HepG2 (cell line): ENCODE data around the gene CD19. TPM values are rescaled to one million over a fixed set of nuclear protein-coding genes. Genes with fewer than 3 reads are reported as not detected.

Source experiments
- ATF1 ChIP-seq: IDR thresholded peaks from 2 replicates; pipeline ENCODE4 v1.6.1; 2016; ENCODE audit warnings: mild to moderate bottlenecking, control low read depth
- FOXK1 ChIP-seq: sonication (generic); formaldehyde crosslinking; IDR thresholded peaks from 2 replicates; pipeline ENCODE4 v1.4.0; 2020; ENCODE audit warnings: low read depth, missing genetic modification reagents, borderline replicate concordance
- HHEX ChIP-seq: IDR thresholded peaks from 2 replicates; pipeline ENCODE4 v1.6.1; 2016; ENCODE audit warnings: control low read depth
- HIVEP1 ChIP-seq: sonication (generic); formaldehyde crosslinking; IDR thresholded peaks from 2 replicates; pipeline ENCODE4 v1.4.0; 2020; ENCODE audit warnings: mild to moderate bottlenecking, missing genetic modification reagents
- JDP2 ChIP-seq: sonication (generic); formaldehyde crosslinking; IDR thresholded peaks from 2 replicates; pipeline ENCODE4 v1.8.1; 2022; ENCODE audit warnings: missing genetic modification reagents, borderline replicate concordance
- MAFF ChIP-seq: IDR thresholded peaks from 2 replicates; pipeline ENCODE4 v1.6.1; 2011; ENCODE audit warnings: low read depth, low read length, improper control_type of control experiment
- PHB2 ChIP-seq: fragments of 450-650 bp; IDR thresholded peaks from 2 replicates; pipeline ENCODE4 v1.6.1; 2018; ENCODE audit not compliant: partially characterized antibody
- SMARCC2 ChIP-seq: fragments of 450-650 bp; IDR thresholded peaks from 2 replicates; pipeline ENCODE4 v1.6.1; 2017; ENCODE audit warnings: antibody characterized with exemption, mild to moderate bottlenecking
- TOPORS ChIP-seq: sonication (generic); formaldehyde crosslinking; IDR thresholded peaks from 2 replicates; pipeline ENCODE4 v1.8.0; 2023; ENCODE audit warnings: mild to moderate bottlenecking, missing genetic modification reagents
- ZBTB7B ChIP-seq: sonication (generic); formaldehyde crosslinking; IDR thresholded peaks from 2 replicates; pipeline ENCODE4 v1.4.0; 2020; ENCODE audit warnings: missing genetic modification reagents
- ZNF101 ChIP-seq: sonication (generic); formaldehyde crosslinking; IDR thresholded peaks from 2 replicates; pipeline ENCODE4 v1.4.0; 2020; ENCODE audit warnings: mild to moderate bottlenecking, low read depth, missing genetic modification reagents, borderline replicate concordance
- ZNF251 ChIP-seq: sonication (generic); formaldehyde crosslinking; IDR thresholded peaks from 2 replicates; pipeline ENCODE4 v1.9.0; 2021; ENCODE audit warnings: mild to moderate bottlenecking, missing genetic modification reagents
- ZNF274 ChIP-seq: sonication (generic); formaldehyde crosslinking; IDR thresholded peaks from 2 replicates; pipeline ENCODE4 v1.5.1; 2020; ENCODE audit warnings: mild to moderate bottlenecking, missing genetic modification reagents
- ZNF331 ChIP-seq: sonication (generic); formaldehyde crosslinking; IDR thresholded peaks from 2 replicates; pipeline ENCODE4 v1.4.0; 2020; ENCODE audit warnings: missing genetic modification reagents
- ZNF33A ChIP-seq: sonication (generic); formaldehyde crosslinking; IDR thresholded peaks from 2 replicates; pipeline ENCODE4 v1.5.1; 2020; ENCODE audit warnings: missing genetic modification reagents, mild to moderate bottlenecking, moderate library complexity, borderline replicate concordance
- ZNF558 ChIP-seq: sonication (generic); formaldehyde crosslinking; IDR thresholded peaks from 2 replicates; pipeline ENCODE4 v1.9.0; 2022; ENCODE audit warnings: mild to moderate bottlenecking, missing genetic modification reagents, borderline replicate concordance
- ZNF616 ChIP-seq: sonication (generic); formaldehyde crosslinking; IDR thresholded peaks from 2 replicates; pipeline ENCODE4 v1.5.0; 2020; ENCODE audit warnings: low read depth, mild to moderate bottlenecking, missing genetic modification reagents
- ZNF629 ChIP-seq: sonication (generic); formaldehyde crosslinking; conservative IDR thresholded peaks from 2 replicates; pipeline ENCODE4 v1.5.0; 2020; ENCODE audit warnings: missing genetic modification reagents
- ZNF746 ChIP-seq: sonication (generic); formaldehyde crosslinking; IDR thresholded peaks from 2 replicates; pipeline ENCODE4 v1.8.0; 2022; ENCODE audit warnings: mild to moderate bottlenecking, missing genetic modification reagents
- ZNF773 ChIP-seq: sonication (generic); formaldehyde crosslinking; IDR thresholded peaks from 2 replicates; pipeline ENCODE4 v1.4.0; 2020; ENCODE audit warnings: missing genetic modification reagents, borderline replicate concordance
- ZSCAN22 ChIP-seq: sonication (generic); formaldehyde crosslinking; IDR thresholded peaks from 2 replicates; pipeline ENCODE4 v1.4.0; 2020; ENCODE audit warnings: mild to moderate bottlenecking, missing genetic modification reagents
- ZSCAN30 ChIP-seq: sonication (generic); formaldehyde crosslinking; IDR thresholded peaks from 2 replicates; pipeline ENCODE4 v1.5.0; 2020; ENCODE audit warnings: mild to moderate bottlenecking, missing genetic modification reagents
- polyA plus RNA-seq, 8 experiments: library from polyadenylated mRNA; depleted of rRNA in 3 of 8; stranded (reverse) in 7 of 8; unstranded in 1 of 8; fragments of >200 nt; fragmentation: Illumina TruSeq in 4 of 8; extraction: Trizol in 4 of 8; gene quantifications; 2 replicates each; pipeline versions ENCODE4 v1.2.1 to v1.2.3, GENCODE V29; 2011 to 2016; ENCODE audit warnings: low read depth in 4 of 8, missing spikeins in 1 of 8, mixed read lengths in 1 of 8; ENCODE audit not compliant: insufficient read depth in 1 of 8
- total RNA-seq, 5 experiments: library from RNA; depleted of rRNA; stranded (reverse); fragments of >200 nt; fragmentation: Illumina TruSeq; extraction: Trizol; gene quantifications; 2 replicates each; pipeline ENCODE4 v1.2.3, GENCODE V29; 2016; ENCODE audit warnings: low read depth in 1 of 5
- TF ChIP-seq, protein P1 (sequence below): sonication (generic); formaldehyde crosslinking; IDR thresholded peaks from 2 replicates; pipeline ENCODE4 v1.4.0; 2020; ENCODE audit warnings: mild to moderate bottlenecking, missing genetic modification reagents
- TF ChIP-seq, protein P2 (sequence below): sonication (generic); formaldehyde crosslinking; IDR thresholded peaks from 2 replicates; pipeline ENCODE4 v1.4.0; 2020; ENCODE audit warnings: missing genetic modification reagents, borderline replicate concordance
- TF ChIP-seq, protein P3 (sequence below): sonication (generic); formaldehyde crosslinking; IDR thresholded peaks from 2 replicates; pipeline ENCODE4 v1.5.1; 2020; ENCODE audit warnings: mild to moderate bottlenecking, missing genetic modification reagents, moderate library complexity
- TF ChIP-seq, protein P4 (sequence below): sonication (generic); formaldehyde crosslinking; IDR thresholded peaks from 2 replicates; pipeline ENCODE4 v1.5.0; 2020; ENCODE audit warnings: mild to moderate bottlenecking, missing genetic modification reagents

Gene CD19
- total and polyA plus RNA-seq, 2 of the 13 experiments (the other 11 are each of a cell fraction or from before 2014, with no cell fraction given), result 0.55 to 1.1 TPM

DNA sequence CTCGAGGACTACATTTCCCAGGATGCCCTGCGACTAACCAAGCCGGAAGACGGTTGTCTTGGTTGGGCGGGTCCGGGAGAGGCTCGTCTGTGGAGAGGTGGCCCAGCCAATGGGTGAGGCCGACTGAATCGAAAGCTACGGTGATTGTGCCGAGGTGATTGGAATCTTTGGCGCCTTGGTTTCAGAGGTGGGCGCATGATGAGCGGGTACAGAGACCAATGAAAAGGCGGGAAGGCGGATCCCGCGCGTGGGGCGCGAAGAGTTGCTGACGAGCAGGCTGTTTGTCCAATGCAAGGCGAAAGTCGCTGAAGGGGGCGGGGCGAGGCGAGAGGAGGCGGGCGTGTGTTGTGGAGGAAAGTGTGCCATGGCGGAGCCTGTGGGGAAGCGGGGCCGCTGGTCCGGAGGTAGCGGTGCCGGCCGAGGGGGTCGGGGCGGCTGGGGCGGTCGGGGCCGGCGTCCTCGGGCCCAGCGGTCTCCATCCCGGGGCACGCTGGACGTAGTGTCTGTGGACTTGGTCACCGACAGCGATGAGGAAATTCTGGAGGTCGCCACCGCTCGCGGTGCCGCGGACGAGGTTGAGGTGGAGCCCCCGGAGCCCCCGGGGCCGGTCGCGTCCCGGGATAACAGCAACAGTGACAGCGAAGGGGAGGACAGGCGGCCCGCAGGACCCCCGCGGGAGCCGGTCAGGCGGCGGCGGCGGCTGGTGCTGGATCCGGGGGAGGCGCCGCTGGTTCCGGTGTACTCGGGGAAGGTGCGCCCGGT lies 19.1 kb downstream of the CD19 start, which contains the start of gene NFATC2IP (continued):
- TF ChIP-seq, protein P1, sequence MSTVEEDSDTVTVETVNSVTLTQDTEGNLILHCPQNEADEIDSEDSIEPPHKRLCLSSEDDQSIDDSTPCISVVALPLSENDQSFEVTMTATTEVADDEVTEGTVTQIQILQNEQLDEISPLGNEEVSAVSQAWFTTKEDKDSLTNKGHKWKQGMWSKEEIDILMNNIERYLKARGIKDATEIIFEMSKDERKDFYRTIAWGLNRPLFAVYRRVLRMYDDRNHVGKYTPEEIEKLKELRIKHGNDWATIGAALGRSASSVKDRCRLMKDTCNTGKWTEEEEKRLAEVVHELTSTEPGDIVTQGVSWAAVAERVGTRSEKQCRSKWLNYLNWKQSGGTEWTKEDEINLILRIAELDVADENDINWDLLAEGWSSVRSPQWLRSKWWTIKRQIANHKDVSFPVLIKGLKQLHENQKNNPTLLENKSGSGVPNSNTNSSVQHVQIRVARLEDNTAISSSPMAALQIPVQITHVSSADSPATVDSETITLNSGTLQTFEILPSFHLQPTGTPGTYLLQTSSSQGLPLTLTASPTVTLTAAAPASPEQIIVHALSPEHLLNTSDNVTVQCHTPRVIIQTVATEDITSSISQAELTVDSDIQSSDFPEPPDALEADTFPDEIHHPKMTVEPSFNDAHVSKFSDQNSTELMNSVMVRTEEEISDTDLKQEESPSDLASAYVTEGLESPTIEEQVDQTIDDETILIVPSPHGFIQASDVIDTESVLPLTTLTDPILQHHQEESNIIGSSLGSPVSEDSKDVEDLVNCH (CRISPR knock-in tag), result no peak
- TF ChIP-seq ZNF274 (no peak), FOXK1 (peak; percentile 73; the same call in 1 of the 2 replicates), ZNF746 (CRISPR knock-in tag) (no peak), ZNF251 (no peak), ZNF101 (CRISPR knock-in tag) (no peak), HIVEP1 (no peak), ZNF616 (CRISPR knock-in tag) (0 out of 2 replicates have a peak, but pooled peaks have one; percentile 69), ZBTB7B (CRISPR knock-in tag) (no peak; the same call in 1 of the 2 replicates), PHB2 (no peak), ZSCAN30 (CRISPR knock-in tag) (no peak), ZNF331 (peak; percentile 19; the same call in 1 of the 2 replicates), ZNF33A (CRISPR knock-in tag) (no peak), JDP2 (CRISPR knock-in tag) (no peak), ZNF773 (CRISPR knock-in tag) (no peak), ATF1 (CRISPR knock-in tag) (peak; percentile 91), ZSCAN22 (CRISPR knock-in tag) (no peak), MAFF (peak; percentile 6; the same call in 1 of the 2 replicates), HHEX (CRISPR knock-in tag) (no peak), TOPORS (CRISPR knock-in tag) (peak; percentile 88; the same call in 1 of the 2 replicates), ZNF629 (CRISPR knock-in tag) (no peak), ZNF558 (CRISPR knock-in tag) (no peak), SMARCC2 (no peak)
- TF ChIP-seq, protein P2, sequence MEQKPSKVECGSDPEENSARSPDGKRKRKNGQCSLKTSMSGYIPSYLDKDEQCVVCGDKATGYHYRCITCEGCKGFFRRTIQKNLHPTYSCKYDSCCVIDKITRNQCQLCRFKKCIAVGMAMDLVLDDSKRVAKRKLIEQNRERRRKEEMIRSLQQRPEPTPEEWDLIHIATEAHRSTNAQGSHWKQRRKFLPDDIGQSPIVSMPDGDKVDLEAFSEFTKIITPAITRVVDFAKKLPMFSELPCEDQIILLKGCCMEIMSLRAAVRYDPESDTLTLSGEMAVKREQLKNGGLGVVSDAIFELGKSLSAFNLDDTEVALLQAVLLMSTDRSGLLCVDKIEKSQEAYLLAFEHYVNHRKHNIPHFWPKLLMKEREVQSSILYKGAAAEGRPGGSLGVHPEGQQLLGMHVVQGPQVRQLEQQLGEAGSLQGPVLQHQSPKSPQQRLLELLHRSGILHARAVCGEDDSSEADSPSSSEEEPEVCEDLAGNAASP (CRISPR knock-in tag), result no peak; the same call in 1 of the 2 replicates
- TF ChIP-seq, protein P3, sequence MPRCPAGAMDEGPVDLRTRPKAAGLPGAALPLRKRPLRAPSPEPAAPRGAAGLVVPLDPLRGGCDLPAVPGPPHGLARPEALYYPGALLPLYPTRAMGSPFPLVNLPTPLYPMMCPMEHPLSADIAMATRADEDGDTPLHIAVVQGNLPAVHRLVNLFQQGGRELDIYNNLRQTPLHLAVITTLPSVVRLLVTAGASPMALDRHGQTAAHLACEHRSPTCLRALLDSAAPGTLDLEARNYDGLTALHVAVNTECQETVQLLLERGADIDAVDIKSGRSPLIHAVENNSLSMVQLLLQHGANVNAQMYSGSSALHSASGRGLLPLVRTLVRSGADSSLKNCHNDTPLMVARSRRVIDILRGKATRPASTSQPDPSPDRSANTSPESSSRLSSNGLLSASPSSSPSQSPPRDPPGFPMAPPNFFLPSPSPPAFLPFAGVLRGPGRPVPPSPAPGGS, result no peak
- TF ChIP-seq, protein P4, sequence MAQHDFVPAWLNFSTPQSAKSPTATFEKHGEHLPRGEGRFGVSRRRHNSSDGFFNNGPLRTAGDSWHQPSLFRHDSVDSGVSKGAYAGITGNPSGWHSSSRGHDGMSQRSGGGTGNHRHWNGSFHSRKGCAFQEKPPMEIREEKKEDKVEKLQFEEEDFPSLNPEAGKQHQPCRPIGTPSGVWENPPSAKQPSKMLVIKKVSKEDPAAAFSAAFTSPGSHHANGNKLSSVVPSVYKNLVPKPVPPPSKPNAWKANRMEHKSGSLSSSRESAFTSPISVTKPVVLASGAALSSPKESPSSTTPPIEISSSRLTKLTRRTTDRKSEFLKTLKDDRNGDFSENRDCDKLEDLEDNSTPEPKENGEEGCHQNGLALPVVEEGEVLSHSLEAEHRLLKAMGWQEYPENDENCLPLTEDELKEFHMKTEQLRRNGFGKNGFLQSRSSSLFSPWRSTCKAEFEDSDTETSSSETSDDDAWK (CRISPR knock-in tag), result no peak
